Omental fat pad (tissue), 4 donors: ENCODE results near the gene CNDP1. TPM values are rescaled to one million over a fixed set of nuclear protein-coding genes. Genes with fewer than 3 reads are reported as not detected.

ENCODE experiments used
- ATAC-seq: fragments of 150-250 bp; one replicate; pipeline ENCODE4 v1.9.1; 2016; ENCODE audit warnings: mild to moderate bottlenecking, moderate library complexity; ENCODE audit not compliant: low FRiP score
- DNase-seq: peaks from one replicate; pipeline ENCODE4 v3.0.0-alpha.2; 2019; ENCODE audit warnings: low spot score
- CTCF ChIP-seq, 3 donors: fragments of 450-650 bp; IDR thresholded peaks; one replicate each; pipeline ENCODE4 v1.5.1; 2016 to 2017; ENCODE audit warnings: antibody characterized with exemption in 3 of 3, mild to moderate bottlenecking in 3 of 3, moderate library complexity in 2 of 3
- total RNA-seq, 4 donors: library from RNA; depleted of rRNA; stranded (reverse); fragments of >200 nt; gene quantifications; one replicate each; pipeline ENCODE4 v1.1.0, GENCODE V29; 2016

CNDP1 gene
- total RNA-seq, 4 donors from 2014 or later = not detected

- ATAC-seq = no peak
- no peak for TF ChIP-seq CTCF (IDR thresholded peaks at IDR 0.05)
- no peak for DNase-seq
Observed at GRCh38 chr18:74579496-74580065, 45.3 kb downstream of the CNDP1 start.

GRCh38 chr18:74582642-74583041, 48.3 kb downstream of the CNDP1 start:
- TF ChIP-seq CTCF (IDR thresholded peaks at IDR 0.05) = no peak
- DNase-seq (no peak), ATAC-seq (no peak)

- no peak for TF ChIP-seq CTCF (IDR thresholded peaks at IDR 0.05)
- no peak for DNase-seq
- ATAC-seq = no peak
Observed at GRCh38 chr18:74587441-74587840, 53.1 kb downstream of the CNDP1 start.

- no peak for DNase-seq
- no peak for ATAC-seq
- TF ChIP-seq CTCF (IDR thresholded peaks at IDR 0.05) = no peak
Observed at GRCh38 chr18:74589021-74589420, 54.7 kb downstream of the CNDP1 start.

GRCh38 chr18:74589811-74590210, 55.5 kb downstream of the CNDP1 start:
- DNase-seq (no peak), ATAC-seq (no peak)
- TF ChIP-seq CTCF (IDR thresholded peaks at IDR 0.05) = no peak

GRCh38 chr18:74590671-74591070, 56.4 kb downstream of the CNDP1 start:
- DNase-seq (no peak), ATAC-seq (no peak)
- TF ChIP-seq CTCF (IDR thresholded peaks at IDR 0.05) = no peak

- ATAC-seq (no peak), DNase-seq (no peak)
- TF ChIP-seq CTCF (IDR thresholded peaks at IDR 0.05) = no peak
Observed at GRCh38 chr18:74595431-74595830, 61.1 kb downstream of the CNDP1 start.
